GM20431 (cell line): ENCODE measurements around the gene DNASE2B.

Experiments
- in situ Hi-C: fragments of 300-500 bp; cut with MseI, MboI; formaldehyde crosslinking; loops from one replicate; pipeline ENCODE4 v1.15.0; 2020; ENCODE audit warnings: low sequenced_read_pairs; ENCODE audit not compliant: unreplicated experiment

The DNASE2B gene, protein sequence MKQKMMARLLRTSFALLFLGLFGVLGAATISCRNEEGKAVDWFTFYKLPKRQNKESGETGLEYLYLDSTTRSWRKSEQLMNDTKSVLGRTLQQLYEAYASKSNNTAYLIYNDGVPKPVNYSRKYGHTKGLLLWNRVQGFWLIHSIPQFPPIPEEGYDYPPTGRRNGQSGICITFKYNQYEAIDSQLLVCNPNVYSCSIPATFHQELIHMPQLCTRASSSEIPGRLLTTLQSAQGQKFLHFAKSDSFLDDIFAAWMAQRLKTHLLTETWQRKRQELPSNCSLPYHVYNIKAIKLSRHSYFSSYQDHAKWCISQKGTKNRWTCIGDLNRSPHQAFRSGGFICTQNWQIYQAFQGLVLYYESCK

GRCh38 chr1:84398175-84399155 lies at the start of gene DNASE2B:
DNASE2B (plus strand) TSS chr1:84398484; CDS start chr1:84398565, 81 bp downstream.
- in situ Hi-C loops: no loop called here

DNA sequence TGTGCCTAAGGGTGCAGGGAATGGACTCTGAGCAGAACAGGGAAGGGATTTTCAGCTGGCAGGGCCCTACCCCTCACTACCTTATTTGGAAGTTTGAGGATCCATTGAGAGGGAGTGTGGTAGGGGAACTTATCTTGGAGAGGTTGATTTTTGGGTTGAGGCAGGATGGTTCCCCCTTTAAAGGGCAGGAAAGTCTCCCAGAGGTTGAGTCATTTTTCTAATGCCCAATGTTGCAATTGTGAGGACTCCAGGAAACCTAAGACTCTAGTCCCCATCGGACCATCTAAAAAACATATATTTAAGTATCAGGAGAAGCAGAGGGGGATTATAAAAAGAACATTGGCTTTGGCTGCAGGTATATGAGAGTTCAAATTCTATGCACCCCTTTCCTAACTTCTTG lies 49.5 kb upstream of the DNASE2B start:
- in situ Hi-C loops: no loop called here

DNA sequence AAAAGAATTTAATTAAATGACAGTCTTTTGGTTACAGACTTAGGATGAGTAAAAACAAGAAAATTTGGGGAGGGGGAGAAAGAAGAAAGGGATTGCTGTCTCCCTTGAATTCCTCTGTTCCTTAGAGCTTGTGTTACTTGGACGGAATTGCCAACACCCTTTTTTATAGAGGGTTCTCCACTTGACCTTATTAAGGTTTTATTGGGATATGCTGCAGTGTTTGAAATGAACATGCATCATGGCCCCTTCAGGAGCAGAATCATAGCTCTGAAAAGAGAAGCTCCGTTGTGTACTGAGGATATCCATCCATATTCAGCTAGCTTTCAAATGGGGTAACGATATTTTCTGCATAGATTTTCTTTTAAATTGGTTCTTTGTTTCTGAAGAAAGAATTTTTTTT lies 48.2 kb upstream of the DNASE2B start:
- in situ Hi-C loops: no loop called here

DNA sequence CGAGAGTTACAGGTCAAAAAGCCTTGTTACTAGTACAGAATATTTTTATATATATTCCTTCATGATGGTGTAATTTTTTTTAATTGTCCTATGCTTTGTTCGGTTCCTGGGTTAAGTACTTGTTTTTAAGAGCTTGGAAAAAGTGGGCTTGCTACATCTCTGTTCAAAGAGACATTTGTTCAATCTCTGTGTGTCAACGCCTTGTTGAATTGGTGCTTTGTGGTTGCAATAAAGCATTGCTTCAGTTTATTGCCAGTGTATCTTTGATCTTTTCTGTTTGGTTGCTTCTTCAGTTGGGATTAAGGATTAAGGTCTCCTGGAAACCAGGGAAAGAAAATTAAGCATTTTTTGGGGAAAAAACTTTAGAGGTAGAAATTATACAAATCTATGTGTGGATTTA lies 47.7 kb upstream of the DNASE2B start:
- in situ Hi-C loops: no loop called here

DNA sequence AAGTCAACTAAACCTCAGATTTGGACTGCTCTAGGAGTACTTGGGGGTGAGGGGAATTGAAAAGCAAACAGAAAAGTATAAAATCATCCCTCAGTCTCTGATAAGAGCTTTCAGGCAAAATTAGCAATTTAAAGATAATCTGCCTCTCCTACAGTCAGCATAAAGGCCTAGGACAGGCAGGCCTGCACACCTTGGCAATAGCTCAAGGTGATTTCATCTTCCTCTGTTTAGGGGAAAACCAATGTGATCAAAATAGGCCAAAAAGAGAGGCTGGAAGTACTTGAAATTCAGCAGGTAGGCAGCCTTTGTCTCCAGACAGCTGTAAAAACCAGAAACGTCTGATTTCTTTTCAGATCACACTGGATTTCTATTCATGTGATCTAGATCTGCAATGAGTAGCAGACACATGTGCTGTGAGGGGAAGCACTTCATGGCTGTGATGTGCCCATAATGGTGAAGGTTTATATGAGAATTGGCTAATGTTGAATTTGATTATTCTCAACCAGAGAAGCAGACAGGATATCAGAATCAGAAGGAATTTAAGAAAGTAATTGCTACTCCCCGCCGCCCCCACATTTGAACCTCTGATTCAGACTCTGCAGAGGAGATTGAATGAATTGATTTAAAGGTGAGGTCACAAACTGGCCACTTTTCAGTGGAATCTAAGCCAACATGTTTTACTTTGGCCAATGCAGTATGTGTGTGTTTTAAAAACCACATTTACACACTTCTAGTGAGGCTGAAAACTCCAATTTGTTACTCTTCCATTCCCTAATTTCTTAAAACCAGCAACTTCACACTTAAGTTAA lies 45.8 kb upstream of the DNASE2B start:
- in situ Hi-C loops: no loop called here

DNA sequence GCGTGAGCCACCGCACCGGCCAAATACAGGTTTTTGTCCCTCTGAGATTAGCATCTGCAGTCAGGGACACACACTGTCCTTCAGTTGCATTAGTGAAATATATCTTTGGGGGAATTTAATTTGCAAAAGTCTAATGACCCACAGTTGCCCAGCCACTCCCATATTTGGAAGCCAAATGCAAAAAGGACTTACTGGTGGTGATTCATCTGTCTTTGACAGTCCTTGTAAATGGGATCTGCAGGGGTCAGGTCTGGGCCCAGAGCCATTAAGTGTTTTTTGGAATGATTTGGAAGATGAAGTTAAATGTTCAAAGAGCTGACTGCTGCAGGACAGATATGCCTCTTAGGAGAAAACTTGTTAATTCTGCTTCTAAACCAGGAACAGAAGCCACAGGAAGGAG lies 44.6 kb upstream of the DNASE2B start:
- in situ Hi-C loops: no loop called here

DNA sequence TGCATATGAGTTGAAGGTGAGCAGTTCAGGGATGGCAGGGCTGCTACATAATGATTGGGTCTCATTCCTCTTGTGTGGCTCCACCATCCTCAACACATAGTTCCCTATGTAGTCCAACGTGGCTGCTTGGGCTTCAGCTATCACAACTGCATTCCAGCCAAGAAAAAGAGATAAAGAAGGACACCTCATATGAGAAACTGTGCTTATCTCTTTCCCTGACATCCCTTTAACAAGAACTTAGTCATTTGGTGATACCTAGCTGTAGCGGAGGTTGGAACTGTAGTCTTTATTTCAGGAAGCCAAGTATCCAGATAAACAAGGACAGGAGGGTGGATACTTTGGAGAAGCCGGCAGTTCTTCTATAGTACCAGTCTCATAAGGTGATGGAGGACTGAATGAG lies 42.7 kb upstream of the DNASE2B start:
- in situ Hi-C loops: no loop called here

- in situ Hi-C loops: no loop called here
These were observed 41.4 kb upstream of the DNASE2B start for GRCh38 chr1:84356881-84357280.

GRCh38 chr1:84358695-84359094 lies 39.6 kb upstream of the DNASE2B start:
- in situ Hi-C loops: no loop called here

DNA sequence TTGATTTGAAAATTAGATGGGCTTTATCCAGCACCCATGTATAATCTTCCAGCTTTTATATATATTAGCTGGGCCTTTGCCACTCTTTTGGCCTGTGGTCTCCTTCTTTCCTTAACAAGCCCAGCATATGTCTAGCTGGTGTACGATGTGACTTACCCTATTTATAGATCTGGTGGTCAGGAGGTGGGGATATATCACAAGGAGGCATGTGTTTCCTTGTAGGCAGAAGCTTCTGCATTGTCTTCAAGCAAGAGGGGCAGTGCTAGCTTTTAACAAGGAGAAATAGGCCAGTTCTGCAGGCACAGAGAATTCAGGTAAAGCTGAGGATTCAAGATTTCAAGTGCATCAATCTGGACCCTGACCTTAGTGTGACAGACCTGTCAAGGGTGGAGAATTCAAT lies 38.0 kb upstream of the DNASE2B start:
- in situ Hi-C loops: no loop called here

GRCh38 chr1:84361796-84362195 lies 36.5 kb upstream of the DNASE2B start:
- in situ Hi-C loops: no loop called here

DNA sequence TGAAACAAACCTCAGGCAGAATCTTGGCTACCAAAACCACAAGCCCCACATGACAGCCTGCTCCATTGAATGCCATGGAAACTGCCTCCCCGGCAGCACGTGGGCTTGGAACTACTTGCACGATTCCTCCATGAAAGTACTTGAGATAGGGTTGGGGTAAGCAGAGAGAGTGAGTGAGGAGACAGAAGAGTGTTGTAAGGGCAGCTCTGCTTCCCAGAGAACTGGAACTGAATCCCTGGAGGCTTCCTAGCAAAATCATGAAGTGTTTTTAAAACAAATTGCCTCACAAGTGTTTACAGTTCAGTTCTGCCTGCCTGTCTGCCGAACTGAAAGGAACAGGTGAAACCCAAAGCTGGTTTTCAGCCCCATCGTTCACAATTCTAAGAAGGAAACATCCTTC lies 35.3 kb upstream of the DNASE2B start:
- in situ Hi-C loops: no loop called here

- in situ Hi-C loops: no loop called here
These were observed 34.7 kb upstream of the DNASE2B start for GRCh38 chr1:84363622-84364021.

DNA sequence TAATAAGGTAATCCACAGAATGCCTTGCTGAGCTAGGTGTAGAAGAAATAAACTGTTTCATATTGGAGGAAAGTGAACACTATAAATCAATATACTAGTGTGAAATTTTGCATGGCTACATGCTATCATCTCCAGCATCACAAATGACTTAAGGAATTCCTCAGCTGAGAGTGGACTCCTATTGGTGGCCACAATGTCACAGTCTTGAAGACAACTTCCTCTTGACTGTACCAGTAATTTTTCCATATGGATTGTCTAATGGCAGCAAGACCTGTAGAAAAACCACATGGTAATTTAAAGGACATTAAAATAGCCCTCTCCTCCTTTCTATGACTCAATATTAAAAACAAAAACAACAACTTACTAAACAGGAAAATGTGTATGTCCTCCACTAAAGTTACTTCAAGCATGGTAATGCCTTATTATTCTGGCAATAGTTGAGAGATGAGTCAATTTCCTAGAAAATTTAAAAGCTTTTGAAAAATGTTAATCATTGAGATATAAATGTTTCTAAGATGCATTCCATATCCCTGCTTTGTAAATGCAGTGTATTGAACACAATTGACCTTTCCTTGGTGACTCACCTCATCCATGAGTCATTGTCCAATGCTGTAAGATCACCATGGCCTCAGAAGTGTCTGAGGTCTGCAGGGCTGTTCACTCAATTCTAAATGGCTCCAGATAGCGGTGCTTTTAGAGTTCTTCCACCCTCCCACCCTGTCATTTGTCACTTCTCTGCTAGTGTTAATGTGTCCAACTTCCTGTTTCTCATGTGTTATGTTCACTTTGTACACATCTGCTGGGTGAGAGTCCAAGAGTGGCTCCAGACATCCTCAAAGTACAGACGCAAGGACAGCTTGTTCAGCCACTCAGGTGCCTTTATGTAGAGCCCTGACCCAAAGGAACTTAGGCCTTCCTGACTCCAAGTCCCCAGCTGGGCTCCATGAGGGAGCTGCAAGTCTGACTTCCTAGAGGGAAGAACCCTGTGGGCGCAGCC lies 32.8 kb upstream of the DNASE2B start:
- in situ Hi-C loops: no loop called here

- in situ Hi-C loops: no loop called here
These were observed 31.5 kb upstream of the DNASE2B start for GRCh38 chr1:84366786-84367185.

GRCh38 chr1:84367219-84367618 lies 31.1 kb upstream of the DNASE2B start:
- in situ Hi-C loops: no loop called here

DNA sequence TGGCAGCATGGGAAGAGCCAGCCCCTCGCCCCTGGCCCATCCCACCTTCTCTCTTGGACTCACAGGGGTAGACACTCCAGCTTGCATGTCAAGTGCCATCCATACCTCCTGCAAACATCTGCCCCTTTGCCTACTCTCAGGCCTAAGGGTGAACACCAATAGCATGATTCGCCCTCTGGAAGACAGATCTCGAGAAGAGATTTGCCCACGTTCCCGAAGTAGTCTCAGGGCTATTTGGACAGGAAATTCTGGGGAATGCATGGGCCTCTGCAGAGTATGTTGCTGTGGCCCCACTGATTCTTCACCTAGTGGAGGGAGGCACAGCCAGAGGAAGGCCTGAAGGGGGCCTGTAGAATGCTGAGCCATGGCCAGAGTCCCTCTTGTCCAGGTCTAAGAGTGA lies 29.8 kb upstream of the DNASE2B start:
- in situ Hi-C loops: no loop called here

DNA sequence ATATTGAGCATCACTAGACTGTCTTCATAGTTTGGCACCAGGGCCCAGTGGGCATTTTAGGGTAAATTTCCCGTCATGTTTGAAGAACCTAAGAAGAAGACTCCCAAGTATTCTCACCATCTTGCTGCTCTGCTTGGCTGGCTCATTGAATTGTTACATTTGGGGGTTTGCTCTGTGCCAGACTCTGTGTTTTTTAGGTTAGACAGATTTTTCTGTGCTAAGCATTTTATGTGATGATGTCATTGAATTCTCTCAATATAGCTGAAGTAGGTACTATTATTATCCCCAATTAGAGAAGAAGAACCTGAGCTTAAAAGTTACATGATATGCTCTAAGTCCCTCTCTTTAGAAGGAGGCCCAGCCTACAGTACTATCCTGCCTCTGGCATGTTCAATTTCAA lies 28.0 kb upstream of the DNASE2B start:
- in situ Hi-C loops: no loop called here

- in situ Hi-C loops: no loop called here
These were observed 27.4 kb upstream of the DNASE2B start for GRCh38 chr1:84370831-84371394.
